OCI-M2 (cell line): ENCODE results near the gene CAND2.

Experiments used
- DNase-seq: peaks from one replicate; lab custom pipeline; 2025; ENCODE audit not compliant: unreplicated experiment; lab: John Stamatoyannopoulos, UW

The CAND2 gene

GRCh38 chr3:12803371-12803770, 6.9 kb downstream of the CAND2 start:
- no peak for DNase-seq

GRCh38 chr3:12807066-12807465, 10.6 kb downstream of the CAND2 start:
- no peak for DNase-seq

- no peak for DNase-seq
Measured at GRCh38 chr3:12807601-12808359, 11.3 kb downstream of the CAND2 start.

- no peak for DNase-seq
Measured at GRCh38 chr3:12808587-12808986, 12.1 kb downstream of the CAND2 start.

GRCh38 chr3:12809001-12809400, 12.5 kb downstream of the CAND2 start:
- DNase-seq: no peak

- no peak for DNase-seq
Measured at GRCh38 chr3:12809435-12809834, 13.0 kb downstream of the CAND2 start.

GRCh38 chr3:12810013-12810780, 13.7 kb downstream of the CAND2 start:
- DNase-seq: peak; percentile 25

- DNase-seq: no peak
Measured at GRCh38 chr3:12810961-12811360, 14.5 kb downstream of the CAND2 start.

GRCh38 chr3:12812812-12813211, 16.3 kb downstream of the CAND2 start:
- no peak for DNase-seq

- DNase-seq: no peak
Measured at GRCh38 chr3:12813967-12814366, 17.5 kb downstream of the CAND2 start.

- no peak for DNase-seq
Measured at GRCh38 chr3:12815078-12815477, 18.6 kb downstream of the CAND2 start.

GRCh38 chr3:12815719-12816118, 19.2 kb downstream of the CAND2 start:
- no peak for DNase-seq

- no peak for DNase-seq
Measured at GRCh38 chr3:12816521-12817342, 20.3 kb downstream of the CAND2 start.

GRCh38 chr3:12817343-12817710, 20.8 kb downstream of the CAND2 start:
- DNase-seq: no peak

GRCh38 chr3:12818273-12818672, 21.8 kb downstream of the CAND2 start:
- DNase-seq: no peak

- DNase-seq: no peak
Measured at GRCh38 chr3:12818773-12819172, 22.3 kb downstream of the CAND2 start.

GRCh38 chr3:12822725-12823373, 26.4 kb downstream of the CAND2 start:
- DNase-seq: no peak

- DNase-seq: no peak
Measured at GRCh38 chr3:12824299-12824698, 27.8 kb downstream of the CAND2 start.

GRCh38 chr3:12825156-12825555, 28.7 kb downstream of the CAND2 start:
- no peak for DNase-seq

GRCh38 chr3:12828751-12829150, 32.3 kb downstream of the CAND2 start:
- no peak for DNase-seq

GRCh38 chr3:12829404-12829803, 32.9 kb downstream of the CAND2 start:
- no peak for DNase-seq
